ENCODE results near the gene PFDN1. TPM values are rescaled to one million over a fixed set of nuclear protein-coding genes. Genes with fewer than 3 reads are reported as not detected.

The PFDN1 gene
- total RNA-seq, 1 experiment from 2014 or later = 54.4 TPM

- no peaks in the 10 kb centered on the region for H3K36me3 ChIP-seq (ENCODE audit: control insufficient read depth, insufficient read depth, low read length)
- POLR2A ChIA-PET = interaction anchor here (0.5 kb wide), 1 partner anchor 68 kb away, joined by 7 read pairs; no protein-coding TSS in a partner anchor
- in situ Hi-C loops (cut with HindIII; ENCODE audit: low pct_unique_long_range_greater_than_20kb, low sequenced_read_pairs) = no loop called here
Observed at GRCh38 chr5:140338908-140339307, 36.0 kb upstream of the PFDN1 start.

GRCh38 chr5:140338336-140338735 lies 35.4 kb upstream of the PFDN1 start:
- DNase-seq (ENCODE audit: low read depth, low spot score) (no peak), ATAC-seq (no peak)
- Histone ChIP-seq H3K27me3 (ENCODE audit: control insufficient read depth, insufficient read depth, low read length) (no peaks in the 10 kb centered on the region), H3K9me3 (ENCODE audit: control insufficient read depth, insufficient read depth, low read depth, low read length) (no peaks in the 10 kb centered on the region), H3K27ac (ENCODE audit: low read length) (no peak overlapping the region), H3K4me3 (ENCODE audit: low read depth in 2 of 2, low read length in 2 of 2) (no peak overlapping the region), H3K36me3 (ENCODE audit: control insufficient read depth, insufficient read depth, low read length) (no peaks in the 10 kb centered on the region), H3K4me1 (ENCODE audit: control insufficient read depth, insufficient read depth, low read length) (no peaks in the 10 kb centered on the region)
- CTCF ChIA-PET = interaction anchor here (0.6 kb wide), 1 partner anchor 10 kb away, joined by 4 read pairs; no protein-coding TSS in a partner anchor
- TF ChIP-seq REST (IDR thresholded peaks at IDR 0.05; ENCODE audit: insufficient read depth in 1 of 2, low read depth in 2 of 2, low read length in 1 of 2) = no peak
- TF ChIP-seq TCF7L2 (IDR thresholded peaks at IDR 0.05; ENCODE audit: low read depth, low read length) = no peak
- no peak for TF ChIP-seq POLR2AphosphoS5 (IDR thresholded peaks at IDR 0.05; ENCODE audit: low read depth, low read length)
- no peak for TF ChIP-seq CTCF (IDR thresholded peaks at IDR 0.05)
- TF ChIP-seq SIN3A (IDR thresholded peaks at IDR 0.05; ENCODE audit: borderline replicate concordance, insufficient read depth, low read depth, low read length) = no peak
- in situ Hi-C loops (cut with HindIII; ENCODE audit: low pct_unique_long_range_greater_than_20kb, low sequenced_read_pairs) (no loop called here), intact Hi-C loops (cut with micrococcal nuclease; ENCODE audit: unreplicated experiment) (no loop called here)
- BruUV-seq (replicated peaks) = no TSS peak
- POLR2A ChIA-PET = no interaction called here

More at GRCh38 chr5:140338908-140339307, 36.0 kb upstream of the PFDN1 start:
- no TSS peak for BruUV-seq (replicated peaks)
- intact Hi-C loops (cut with micrococcal nuclease; ENCODE audit: unreplicated experiment) = no loop called here
- Histone ChIP-seq H3K9me3 (ENCODE audit: control insufficient read depth, insufficient read depth, low read depth, low read length) (no peaks in the 10 kb centered on the region), H3K27ac (ENCODE audit: low read length) (no peak overlapping the region), H3K4me1 (ENCODE audit: control insufficient read depth, insufficient read depth, low read length) (no peaks in the 10 kb centered on the region), H3K27me3 (ENCODE audit: control insufficient read depth, insufficient read depth, low read length) (no peaks in the 10 kb centered on the region), H3K4me3 (ENCODE audit: low read depth in 2 of 2, low read length in 2 of 2) (no peak overlapping the region)
- CTCF ChIA-PET = no interaction called here
- no peak for TF ChIP-seq TCF7L2 (IDR thresholded peaks at IDR 0.05; ENCODE audit: low read depth, low read length)
- no peak for TF ChIP-seq REST (IDR thresholded peaks at IDR 0.05; ENCODE audit: insufficient read depth in 1 of 2, low read depth in 2 of 2, low read length in 1 of 2)
- no peak for TF ChIP-seq CTCF (IDR thresholded peaks at IDR 0.05)
- TF ChIP-seq SIN3A (IDR thresholded peaks at IDR 0.05; ENCODE audit: borderline replicate concordance, insufficient read depth, low read depth, low read length) = no peak
- no peak for TF ChIP-seq POLR2AphosphoS5 (IDR thresholded peaks at IDR 0.05; ENCODE audit: low read depth, low read length)
- ATAC-seq = no peak
- no peak for DNase-seq (ENCODE audit: low read depth, low spot score)
